Neutrophil (primary cell): ENCODE results near the gene SERHL2.
"Not testable (repeated sequence)": the region's sequence is repeated elsewhere in the genome, so short reads cannot be mapped to it uniquely, and the experiment has no call there.

Experiments
- H3K27ac ChIP-seq: fragments of 200-600 bp; sonication (generic); 2 replicates; pipeline ENCODE4 v1.5.1; 2016; ENCODE audit warnings: mild to moderate bottlenecking, moderate library complexity
- H3K27me3 ChIP-seq: fragments of 200-600 bp; sonication (generic); 2 replicates; pipeline ENCODE4 v1.6.0; 2016; ENCODE audit warnings: mild to moderate bottlenecking
- H3K36me3 ChIP-seq: fragments of 200-600 bp; sonication (generic); 2 replicates; pipeline ENCODE4 v1.5.1; 2017
- H3K4me1 ChIP-seq, 2 experiments: fragments of 200-600 bp in 1 of 2; sonication (generic) in 1 of 2; 1 replicate in 1 of 2; 2 replicates in 1 of 2; pipeline versions ENCODE4 v1.5.1 to v1.6.1; 2013 to 2016; ENCODE audit warnings: low read depth in 1 of 2, low read length in 1 of 2, mild to moderate bottlenecking in 1 of 2, moderate library complexity in 1 of 2; ENCODE audit not compliant: control insufficient read depth in 1 of 2, insufficient read depth in 1 of 2
- H3K4me3 ChIP-seq, 2 experiments: fragments of 200-600 bp in 1 of 2; sonication (generic) in 1 of 2; 1 replicate in 1 of 2; 2 replicates in 1 of 2; pipeline ENCODE4 v1.5.1; 2013 to 2016; ENCODE audit warnings: low read depth in 1 of 2, low read length in 1 of 2, mild to moderate bottlenecking in 1 of 2, moderate library complexity in 1 of 2
- H3K9me3 ChIP-seq: fragments of 200-600 bp; sonication (generic); 2 replicates; pipeline ENCODE4 v1.5.1; 2016
- CTCF ChIP-seq: fragments of 200-600 bp; sonication (generic); IDR thresholded peaks from 2 replicates; pipeline ENCODE4 v1.5.1; 2016; ENCODE audit warnings: antibody characterized with exemption

The SERHL2 gene

GRCh38 chr22:42577623-42578240 lies 24.0 kb downstream of the SERHL2 start:
- Histone ChIP-seq H3K4me3 (no peak overlapping the region), H3K9me3 (no peaks in the 10 kb centered on the region), H3K27ac (no peak overlapping the region), H3K36me3 (peaks cover 44% of the 10 kb centered on the region), H3K4me1 (peaks cover 8 to 12% of the 10 kb centered on the region in 2 experiments), H3K27me3 (no peaks in the 10 kb centered on the region)
- TF ChIP-seq CTCF: no peak

- H3K4me3 ChIP-seq, H3K27ac ChIP-seq, H3K27me3 ChIP-seq, H3K9me3 ChIP-seq: not testable (repeated sequence)
- peaks cover 8 to 12% of the 10 kb centered on the region in 2 experiments for H3K4me1 ChIP-seq
- H3K36me3 ChIP-seq: peaks cover 50% of the 10 kb centered on the region
Observed at GRCh38 chr22:42580040-42580439, 26.3 kb downstream of the SERHL2 start.

GRCh38 chr22:42581194-42581761 lies 27.5 kb downstream of the SERHL2 start:
- H3K9me3 ChIP-seq, H3K27ac ChIP-seq, H3K27me3 ChIP-seq: not testable (repeated sequence)
- Histone ChIP-seq H3K4me3 (peak overlapping the region; percentile 50 to 61), H3K4me1 (peaks cover 9 to 12% of the 10 kb centered on the region in 2 experiments), H3K36me3 (peaks cover 58% of the 10 kb centered on the region)

- Histone ChIP-seq H3K27ac (no peak overlapping the region), H3K4me1 (peaks cover 13 to 14% of the 10 kb centered on the region in 2 experiments), H3K4me3 (peak overlapping the region; percentile 50 to 61), H3K27me3 (no peaks in the 10 kb centered on the region), H3K36me3 (peaks cover 64% of the 10 kb centered on the region), H3K9me3 (no peaks in the 10 kb centered on the region)
- no peak for TF ChIP-seq CTCF
Observed at GRCh38 chr22:42581762-42582716, 28.3 kb downstream of the SERHL2 start.

- peaks cover 61% of the 10 kb centered on the region for H3K36me3 ChIP-seq
Observed at GRCh38 chr22:42582987-42583386, 29.2 kb downstream of the SERHL2 start.

More at GRCh38 chr22:42582987-42583386, 29.2 kb downstream of the SERHL2 start:
- Histone ChIP-seq H3K27ac (no peak overlapping the region), H3K27me3 (no peaks in the 10 kb centered on the region), H3K4me1 (peaks cover 21 to 22% of the 10 kb centered on the region in 2 experiments), H3K4me3 (no peak overlapping the region), H3K9me3 (no peaks in the 10 kb centered on the region)
- TF ChIP-seq CTCF: no peak
